Activated CD4-positive, alpha-beta T cell treated with anti-CD3 and anti-CD28 coated beads, Interleukin-2, amount 50 U/mL, for 1 hour (primary cell): Measurements from ENCODE around the gene PICALM.
"Not testable (repeated sequence)": the region's sequence is repeated elsewhere in the genome, so short reads cannot be mapped to it uniquely, and the experiment has no call there.

Experiments
- DNase-seq: peaks from one replicate; pipeline ENCODE4 v3.0.0-alpha.2; 2020

Gene PICALM

GRCh38 chr11:85967457-85967856 lies 101.4 kb downstream of the PICALM start:
- no peak for DNase-seq

- no peak for DNase-seq
These were observed 103.7 kb downstream of the PICALM start for GRCh38 chr11:85965202-85965601.

GRCh38 chr11:85961930-85962363 lies 106.9 kb downstream of the PICALM start:
- no peak for DNase-seq

GRCh38 chr11:85961130-85961529 lies 107.8 kb downstream of the PICALM start:
- no peak for DNase-seq

- no peak for DNase-seq
These were observed 108.2 kb downstream of the PICALM start for GRCh38 chr11:85960678-85961077.

- no peak for DNase-seq
These were observed 113.4 kb downstream of the PICALM start for GRCh38 chr11:85955531-85955930.

- DNase-seq, result no peak
These were observed 115.3 kb downstream of the PICALM start for GRCh38 chr11:85953491-85954143.

GRCh38 chr11:85952108-85952485 lies 116.8 kb downstream of the PICALM start:
- DNase-seq, result not testable (repeated sequence)

GRCh38 chr11:85951428-85952107 lies 117.3 kb downstream of the PICALM start:
- DNase-seq, result no peak

GRCh38 chr11:85951049-85951405 lies 117.9 kb downstream of the PICALM start:
- no peak for DNase-seq

GRCh38 chr11:85950317-85951048 lies 118.4 kb downstream of the PICALM start:
- DNase-seq, result no peak

- DNase-seq, result no peak
These were observed 119.1 kb downstream of the PICALM start for GRCh38 chr11:85949798-85950197.

- no peak for DNase-seq
These were observed 120.0 kb downstream of the PICALM start for GRCh38 chr11:85948884-85949283.

GRCh38 chr11:85947431-85948272 lies 121.2 kb downstream of the PICALM start:
- no peak for DNase-seq

GRCh38 chr11:85946221-85946620 lies 122.7 kb downstream of the PICALM start:
- no peak for DNase-seq

- DNase-seq, result no peak
These were observed 123.1 kb downstream of the PICALM start for GRCh38 chr11:85945788-85946187.

- DNase-seq, result no peak
These were observed 123.6 kb downstream of the PICALM start for GRCh38 chr11:85945296-85945695.

- no peak for DNase-seq
These were observed 127.4 kb downstream of the PICALM start for GRCh38 chr11:85941380-85941973.

- no peak for DNase-seq
These were observed 129.5 kb downstream of the PICALM start for GRCh38 chr11:85939099-85940015.

- DNase-seq, result no peak
These were observed 131.0 kb downstream of the PICALM start for GRCh38 chr11:85937835-85938234.

- no peak for DNase-seq
These were observed 133.1 kb downstream of the PICALM start for GRCh38 chr11:85935751-85936150.
